Endothelial cell of umbilical vein (primary cell): ENCODE results near the gene SLC25A29. TPM values are rescaled to one million over a fixed set of nuclear protein-coding genes. Genes with fewer than 3 reads are reported as not detected.
A peak's percentile ranks its signal among the peaks of the same experiment; 100 is the strongest.

ENCODE experiments used
- BruUV-seq: library from RNA; stranded (reverse); fragments of 400-500 nt; replicated peaks from 2 replicates; lab custom pipeline; 2021; lab: Mats Ljungman, UMichigan
- CTCF ChIA-PET: fragments of 300-600, 350-600 bp; sonication (Branson Sonifier 250); formaldehyde crosslinking; loops from one replicate; lab custom pipeline; 2021; ENCODE audit warnings: antibody characterized with exemption, inconsistent platforms; lab: Charles Lee
- POLR2A ChIA-PET: fragments of 300-600, 350-600 bp; sonication (Branson Sonifier 250); formaldehyde crosslinking; loops from one replicate; lab custom pipeline; 2021; ENCODE audit warnings: antibody characterized with exemption, inconsistent platforms; lab: Charles Lee
- DNase-seq: peaks from one replicate; pipeline ENCODE4 v3.0.0-alpha.2; 2011; ENCODE audit warnings: low read depth, low spot score
- FAIRE-seq: peaks from 2 replicates; lab custom pipeline; 2011; peaks lifted over from hg19 to GRCh38; lab: Jason Lieb, UNC
- H2AFZ ChIP-seq: 2 replicates; pipeline ENCODE4 v1.6.0; 2012; ENCODE audit warnings: low read depth, low read length, control low read depth, inconsistent platforms
- H3K27ac ChIP-seq: 2 replicates; pipeline ENCODE4 v1.5.1; 2011; ENCODE audit warnings: low read depth, mild to moderate bottlenecking, control low read depth, low read length, moderate library complexity; ENCODE audit not compliant: insufficient read depth
- H3K27me3 ChIP-seq, 2 experiments: 2 replicates each; pipeline versions ENCODE4 v1.6.0 to v1.6.1; 2011; ENCODE audit warnings: low read length in 2 of 2, mixed read lengths in 1 of 2; ENCODE audit not compliant: control insufficient read depth in 2 of 2, insufficient read depth in 2 of 2
- H3K36me3 ChIP-seq, 2 experiments: 2 replicates in 1 of 2; 3 replicates in 1 of 2; pipeline ENCODE4 v1.5.1; 2011; ENCODE audit warnings: low read length in 2 of 2, mild to moderate bottlenecking in 1 of 2, moderate library complexity in 1 of 2; ENCODE audit not compliant: control insufficient read depth in 2 of 2, insufficient read depth in 2 of 2; ENCODE audit errors: extremely low read depth in 1 of 2
- H3K4me1 ChIP-seq: 3 replicates; pipeline ENCODE4 v1.5.1; 2011; ENCODE audit warnings: mild to moderate bottlenecking, low read length; ENCODE audit not compliant: control insufficient read depth, insufficient read depth; ENCODE audit errors: extremely low read depth
- H3K4me2 ChIP-seq: 2 replicates; pipeline ENCODE4 v1.6.1; 2011; ENCODE audit warnings: low read length, control low read depth, mixed read lengths; ENCODE audit not compliant: insufficient read depth
- H3K4me3 ChIP-seq, 3 experiments: fragments of 200-600 bp in 1 of 3; sonication (generic), shearing (Covaris generic) in 1 of 3; replicated peaks in 1 of 3; 2 replicates each; pipeline ENCODE4 v1.5.1; 2011 to 2016; ENCODE audit warnings: control low read depth in 3 of 3, low read length in 3 of 3, mild to moderate bottlenecking in 2 of 3, inconsistent platforms in 1 of 3, low read depth in 1 of 3, moderate library complexity in 1 of 3; ENCODE audit not compliant: insufficient read depth in 1 of 3
- H3K79me2 ChIP-seq: 2 replicates; pipeline ENCODE4 v1.6.0; 2012; ENCODE audit warnings: low read length, inconsistent platforms; ENCODE audit not compliant: control insufficient read depth, insufficient read depth
- H3K9ac ChIP-seq: replicated peaks from 2 replicates; pipeline ENCODE3; 2011; ENCODE audit warnings: low read length, control low read depth; ENCODE audit not compliant: insufficient read depth; ENCODE audit errors: extremely low read depth
- H3K9me1 ChIP-seq: replicated peaks from 3 replicates; pipeline ENCODE4 v1.6.0; 2011; ENCODE audit warnings: mild to moderate bottlenecking, low read length; ENCODE audit not compliant: control insufficient read depth, insufficient read depth; ENCODE audit errors: extremely low read depth
- H3K9me3 ChIP-seq: replicated peaks from 2 replicates; pipeline ENCODE4 v1.5.1; 2012; ENCODE audit warnings: low read length, inconsistent platforms; ENCODE audit not compliant: control insufficient read depth, insufficient read depth
- H4K20me1 ChIP-seq: replicated peaks from 2 replicates; pipeline ENCODE3; 2011; ENCODE audit warnings: mild to moderate bottlenecking, low read length; ENCODE audit not compliant: control insufficient read depth, insufficient read depth; ENCODE audit errors: extremely low read depth
- EZH2 ChIP-seq: IDR thresholded peaks from 2 replicates; pipeline ENCODE4 v1.6.1; 2012; ENCODE audit warnings: borderline replicate concordance, low read depth, mild to moderate bottlenecking, moderate library complexity, low read length, inconsistent platforms; ENCODE audit not compliant: severe bottlenecking
- FOS ChIP-seq: IDR thresholded peaks from 2 replicates; pipeline ENCODE4 v1.6.1; 2011; ENCODE audit warnings: mild to moderate bottlenecking, low read length, moderate library complexity, borderline replicate concordance; ENCODE audit not compliant: insufficient read depth
- GATA2 ChIP-seq: IDR thresholded peaks from 2 replicates; pipeline ENCODE4 v1.7.0; 2011; ENCODE audit warnings: low read depth, mild to moderate bottlenecking, moderate library complexity, mixed read lengths, low read length; ENCODE audit not compliant: insufficient read length, insufficient read depth
- JUN ChIP-seq: IDR thresholded peaks from 2 replicates; pipeline ENCODE4 v1.6.1; 2011; ENCODE audit warnings: borderline replicate concordance, low read depth; ENCODE audit not compliant: insufficient read length, insufficient read depth
- MAX ChIP-seq: IDR thresholded peaks from 2 replicates; pipeline ENCODE4 v1.6.1; 2011; ENCODE audit not compliant: insufficient read depth, insufficient read length
- MYC ChIP-seq: IDR thresholded peaks from one replicate; pipeline ENCODE4 v1.6.1; 2011; ENCODE audit warnings: mild to moderate bottlenecking, low read depth, low read length
- POLR2A ChIP-seq: IDR thresholded peaks from 2 replicates; pipeline ENCODE4 v1.6.1; 2012; ENCODE audit warnings: low read depth, mild to moderate bottlenecking, control low read depth, low read length
- POLR2AphosphoS5 ChIP-seq: IDR thresholded peaks from 2 replicates; pipeline ENCODE4 v1.6.1; 2012; ENCODE audit warnings: low read depth, mild to moderate bottlenecking, control low read depth, low read length, moderate library complexity; ENCODE audit not compliant: insufficient read depth
- dilution Hi-C: fragments of 300-500 bp; cut with MboI; formaldehyde crosslinking; loops from one replicate; pipeline ENCODE4 v1.15.0; 2019; ENCODE audit warnings: low sequenced_read_pairs; ENCODE audit not compliant: extremely low pct_ligation_motif_present
- intact Hi-C: fragments of 100-400 bp; cut with micrococcal nuclease; formaldehyde crosslinking; loops from one replicate; pipeline ENCODE4 v1.10.0; 2022
- polyA plus RNA-seq, 4 experiments: library from polyadenylated mRNA; depleted of rRNA in 3 of 4; stranded (reverse) in 3 of 4; unstranded in 1 of 4; fragments of >200 nt; gene quantifications; 2 replicates each; pipeline versions ENCODE4 v1.2.1 to v1.2.3, GENCODE V29; 2011 to 2012; ENCODE audit warnings: missing spikeins in 1 of 4
- total RNA-seq: library from RNA; stranded (reverse); gene quantifications from 2 replicates; pipeline ENCODE4 v1.2.3, GENCODE V29; 2021
- TF ChIP-seq, protein P1 (sequence below), 2 donors: IDR thresholded peaks; 1 replicate in 1 of 2; 2 replicates in 1 of 2; pipeline ENCODE4 v1.5.1; 2011; ENCODE audit warnings: low read length in 2 of 2, mild to moderate bottlenecking in 2 of 2, moderate library complexity in 2 of 2, control low read depth in 1 of 2, inconsistent platforms in 1 of 2, low read depth in 1 of 2; ENCODE audit not compliant: insufficient read depth in 1 of 2; ENCODE audit errors: extremely low read depth in 1 of 2

Gene SLC25A29
- total and polyA plus RNA-seq, 2 donors (not counting 3 experiments of a cell fraction or from before 2014, with no cell fraction given), result 132 to 154 TPM

GRCh38 chr14:100306998-100307765 lies 938 bp upstream of the SLC25A29 start:
- DNase-seq (peak; percentile 34), FAIRE-seq (peak; percentile 48)
- no peaks in the 10 kb centered on the region for H3K9me1 ChIP-seq
- H2AFZ ChIP-seq, result peak overlapping the region; percentile 37
- POLR2A ChIA-PET, result no interaction called here
- H3K36me3 ChIP-seq, result no peaks in the 10 kb centered on the region
- TF ChIP-seq POLR2A (no peak), MYC (no peak), FOS (no peak), JUN (no peak), GATA2 (no peak), MAX (no peak), EZH2 (no peak), POLR2AphosphoS5 (no peak)
- TF ChIP-seq, protein P1, sequence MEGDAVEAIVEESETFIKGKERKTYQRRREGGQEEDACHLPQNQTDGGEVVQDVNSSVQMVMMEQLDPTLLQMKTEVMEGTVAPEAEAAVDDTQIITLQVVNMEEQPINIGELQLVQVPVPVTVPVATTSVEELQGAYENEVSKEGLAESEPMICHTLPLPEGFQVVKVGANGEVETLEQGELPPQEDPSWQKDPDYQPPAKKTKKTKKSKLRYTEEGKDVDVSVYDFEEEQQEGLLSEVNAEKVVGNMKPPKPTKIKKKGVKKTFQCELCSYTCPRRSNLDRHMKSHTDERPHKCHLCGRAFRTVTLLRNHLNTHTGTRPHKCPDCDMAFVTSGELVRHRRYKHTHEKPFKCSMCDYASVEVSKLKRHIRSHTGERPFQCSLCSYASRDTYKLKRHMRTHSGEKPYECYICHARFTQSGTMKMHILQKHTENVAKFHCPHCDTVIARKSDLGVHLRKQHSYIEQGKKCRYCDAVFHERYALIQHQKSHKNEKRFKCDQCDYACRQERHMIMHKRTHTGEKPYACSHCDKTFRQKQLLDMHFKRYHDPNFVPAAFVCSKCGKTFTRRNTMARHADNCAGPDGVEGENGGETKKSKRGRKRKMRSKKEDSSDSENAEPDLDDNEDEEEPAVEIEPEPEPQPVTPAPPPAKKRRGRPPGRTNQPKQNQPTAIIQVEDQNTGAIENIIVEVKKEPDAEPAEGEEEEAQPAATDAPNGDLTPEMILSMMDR (IDR thresholded peaks at IDR 0.05; ENCODE audit: extremely low read depth in 1 of 2, insufficient read depth in 1 of 2, low read depth in 1 of 2, low read length in 2 of 2), result no peak
- H4K20me1 ChIP-seq, result no peaks in the 10 kb centered on the region
- dilution Hi-C loops, result no loop called here
- H3K79me2 ChIP-seq, result peaks cover 10% of the 10 kb centered on the region
- H3K4me1 ChIP-seq, result peaks cover 21% of the 10 kb centered on the region
- CTCF ChIA-PET, result interaction anchor here (1.4 kb wide), 1 partner anchor 71 kb away, joined by 6 read pairs; no protein-coding TSS in a partner anchor
- H3K27ac ChIP-seq, result peak overlapping the region; percentile 62
- H3K9me3 ChIP-seq, result no peaks in the 10 kb centered on the region
- peak overlapping the region; percentile 85 for H3K9ac ChIP-seq
- peak overlapping the region; percentile 44 to 89 (median 64) for H3K4me3 ChIP-seq
- no peaks in the 10 kb centered on the region for H3K27me3 ChIP-seq
- intact Hi-C loops, result loop anchor here (1.0 to 10.0 kb wide), 3 partner anchors 69 to 348 kb away; partner anchors contain the start of gene WDR25
- no TSS peak for BruUV-seq
- peak overlapping the region; percentile 70 for H3K4me2 ChIP-seq
